Skin epidermis (tissue), 12 donors: ENCODE data around the gene SIPA1L3.
"Not testable (repeated sequence)": the region's sequence is repeated elsewhere in the genome, so short reads cannot be mapped to it uniquely, and the experiment has no call there.

Experiments
- H3K27ac ChIP-seq, 21 experiments: fragments of 200-600 bp; sonication (generic) in 11 of 21; one replicate each; pipeline ENCODE4 v1.5.0; 2020; ENCODE audit warnings: mild to moderate bottlenecking in 3 of 21, inconsistent platforms in 2 of 21, moderate library complexity in 2 of 21
- H3K4me3 ChIP-seq, 7 experiments: fragments of 200-600 bp; sonication (generic) in 2 of 7; one replicate each; pipeline ENCODE4 v1.5.0; 2020; ENCODE audit warnings: inconsistent platforms in 2 of 7, mild to moderate bottlenecking in 2 of 7, moderate library complexity in 1 of 7

Gene SIPA1L3

GRCh38 chr19:38012290-38012689 is 105.3 kb downstream of the SIPA1L3 start:
- H3K27ac ChIP-seq = peak overlapping the region in 1 of 21 experiments; percentile 5
- no peak overlapping the region for H3K4me3 ChIP-seq

- Histone ChIP-seq H3K4me3 (no peak overlapping the region), H3K27ac (no peak overlapping the region)
Measured at GRCh38 chr19:38012944-38013343, 105.9 kb downstream of the SIPA1L3 start.

- H3K27ac ChIP-seq = no peak overlapping the region
Measured at GRCh38 chr19:38013913-38014580, 107.0 kb downstream of the SIPA1L3 start.

GRCh38 chr19:38015216-38015615 is 108.2 kb downstream of the SIPA1L3 start:
- Histone ChIP-seq H3K4me3 (no peak overlapping the region), H3K27ac (no peak overlapping the region)

More at GRCh38 chr19:38013913-38014580, 107.0 kb downstream of the SIPA1L3 start:
- no peak overlapping the region for H3K4me3 ChIP-seq

GRCh38 chr19:38015761-38016160 is 108.8 kb downstream of the SIPA1L3 start:
- Histone ChIP-seq H3K4me3 (no peak overlapping the region), H3K27ac (no peak overlapping the region)

- no peak overlapping the region for H3K4me3 ChIP-seq
- no peak overlapping the region for H3K27ac ChIP-seq
Measured at GRCh38 chr19:38017401-38018151, 110.6 kb downstream of the SIPA1L3 start.

GRCh38 chr19:38018694-38019395 is 111.8 kb downstream of the SIPA1L3 start:
- H3K4me3 ChIP-seq = no peak overlapping the region
- H3K27ac ChIP-seq = no peak overlapping the region

- H3K27ac ChIP-seq = no peak overlapping the region
- no peak overlapping the region for H3K4me3 ChIP-seq
Measured at GRCh38 chr19:38019396-38019724, 112.4 kb downstream of the SIPA1L3 start.

- H3K27ac ChIP-seq = peak overlapping the region in 2 of 21 experiments; percentile 21 to 50
Measured at GRCh38 chr19:38020311-38020710, 113.3 kb downstream of the SIPA1L3 start.

GRCh38 chr19:38021352-38021751 is 114.3 kb downstream of the SIPA1L3 start:
- Histone ChIP-seq H3K27ac (no peak overlapping the region), H3K4me3 (no peak overlapping the region)

More at GRCh38 chr19:38020311-38020710, 113.3 kb downstream of the SIPA1L3 start:
- no peak overlapping the region for H3K4me3 ChIP-seq

- Histone ChIP-seq H3K27ac (peak overlapping the region in 3 of 21 experiments; percentile 10 to 47 (median 41)), H3K4me3 (no peak overlapping the region)
Measured at GRCh38 chr19:38022791-38023670, 116.0 kb downstream of the SIPA1L3 start.

- Histone ChIP-seq H3K27ac (peak overlapping the region in 3 of 21 experiments; percentile 10 to 47 (median 41)), H3K4me3 (no peak overlapping the region)
Measured at GRCh38 chr19:38023671-38024541, 116.9 kb downstream of the SIPA1L3 start.

- peak overlapping the region in 1 of 21 experiments; percentile 47 for H3K27ac ChIP-seq
Measured at GRCh38 chr19:38024992-38025908, 118.2 kb downstream of the SIPA1L3 start.

GRCh38 chr19:38025909-38026307 is 118.9 kb downstream of the SIPA1L3 start:
- Histone ChIP-seq H3K4me3 (no peak overlapping the region), H3K27ac (no peak overlapping the region)

More at GRCh38 chr19:38024992-38025908, 118.2 kb downstream of the SIPA1L3 start:
- H3K4me3 ChIP-seq = no peak overlapping the region

GRCh38 chr19:38028913-38029510 is 122.0 kb downstream of the SIPA1L3 start:
- H3K4me3 ChIP-seq = no peak overlapping the region
- no peak overlapping the region for H3K27ac ChIP-seq

GRCh38 chr19:38030001-38030400 is 123.0 kb downstream of the SIPA1L3 start:
- H3K4me3 ChIP-seq = not testable (repeated sequence)

More at GRCh38 chr19:38030001-38030400, 123.0 kb downstream of the SIPA1L3 start:
- not testable (repeated sequence) for H3K27ac ChIP-seq
